SK-N-SH treated with all-trans-retinoic acid at 6 μM for 48 hours (cell line): ENCODE results near the gene ATP8A2.

ENCODE experiments used
- BACH2 ChIP-seq: fragments of 250-450 bp; sonication (Bioruptor Pico); IDR thresholded peaks from 2 replicates; pipeline ENCODE4 v1.9.0; 2021; ENCODE audit warnings: mild to moderate bottlenecking, borderline replicate concordance
- CREB5 ChIP-seq: fragments of 250-450 bp; sonication (Bioruptor Pico); IDR thresholded peaks from 2 replicates; pipeline ENCODE4 v1.5.1; 2020; ENCODE audit warnings: low read depth, mild to moderate bottlenecking, moderate library complexity
- PATZ1 ChIP-seq: fragments of 250-450 bp; sonication (Bioruptor Pico); IDR thresholded peaks from 2 replicates; pipeline ENCODE4 v1.8.0; 2020; ENCODE audit warnings: mild to moderate bottlenecking, moderate library complexity, borderline replicate concordance
- POU6F1 ChIP-seq: fragments of 250-450 bp; sonication (Bioruptor Pico); IDR thresholded peaks from 2 replicates; pipeline ENCODE4 v1.8.0; 2021; ENCODE audit warnings: low read depth, mild to moderate bottlenecking, moderate library complexity, borderline replicate concordance
- TCF4 ChIP-seq: fragments of 250-450 bp; sonication (Bioruptor Pico); IDR thresholded peaks from 2 replicates; pipeline ENCODE4 v1.8.0; 2021; ENCODE audit warnings: mild to moderate bottlenecking, moderate library complexity, borderline replicate concordance
- TOX ChIP-seq: fragments of 250-450 bp; sonication (Bioruptor Pico); IDR thresholded peaks from 2 replicates; pipeline ENCODE4 v1.8.0; 2021; ENCODE audit warnings: mild to moderate bottlenecking, moderate library complexity, borderline replicate concordance
- ZNF565 ChIP-seq: fragments of 450-650 bp; formaldehyde crosslinking; conservative IDR thresholded peaks from 2 replicates; pipeline ENCODE4 v1.5.0; 2020; ENCODE audit warnings: low read depth, mild to moderate bottlenecking, moderate library complexity
- ZNF70 ChIP-seq: fragments of 450-650 bp; formaldehyde crosslinking; IDR thresholded peaks from 2 replicates; pipeline ENCODE4 v1.5.0; 2020; ENCODE audit warnings: mild to moderate bottlenecking, moderate library complexity

GRCh38 chr13:25727810-25728209 is 356.0 kb downstream of the ATP8A2 start:
- no peak for TF ChIP-seq POU6F1 (CRISPR knock-in tag)
- TF ChIP-seq TCF4 (CRISPR knock-in tag): no peak
- no peak for TF ChIP-seq ZNF70 (CRISPR knock-in tag)
- TF ChIP-seq ZNF565: no peak
- no peak for TF ChIP-seq CREB5
- no peak for TF ChIP-seq PATZ1 (CRISPR knock-in tag)
- no peak for TF ChIP-seq TOX (CRISPR knock-in tag)
- TF ChIP-seq BACH2: no peak
